Left kidney (tissue), 2 donors: ENCODE data around the gene LRRC7. TPM values are rescaled to one million over a fixed set of nuclear protein-coding genes. Genes with fewer than 3 reads are reported as not detected.
"Not testable (repeated sequence)": the region's sequence is repeated elsewhere in the genome, so short reads cannot be mapped to it uniquely, and the experiment has no call there.

Experiments
- DNase-seq: peaks from one replicate; pipeline ENCODE4 v3.0.0-alpha.2; 2013
- polyA plus RNA-seq: library from polyadenylated mRNA; unstranded; fragments of 120-200 nt; gene quantifications from one replicate; pipeline ENCODE4 v1.2.1, GENCODE V29; 2013; ENCODE audit not compliant: insufficient read length

The LRRC7 gene
- polyA plus RNA-seq, 1 donor, result 14.2 TPM

DNA sequence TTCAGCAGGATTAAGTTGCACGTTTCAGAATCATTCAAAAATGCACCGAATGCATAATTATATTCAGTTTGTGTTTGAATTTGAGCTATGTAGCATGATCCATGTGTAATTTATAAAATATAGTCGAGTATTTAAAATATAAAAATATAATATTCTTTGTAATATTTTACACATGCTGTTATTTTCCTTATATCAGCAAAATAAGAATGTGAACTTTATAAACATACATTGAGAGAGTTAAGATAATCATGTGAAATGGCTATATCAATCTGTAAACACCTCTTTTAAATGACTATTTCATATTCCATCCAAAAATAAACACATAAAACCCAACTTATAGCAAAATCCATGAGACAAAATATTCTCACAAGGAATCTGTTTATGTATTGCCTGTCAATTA, 303.7 kb downstream of the LRRC7 start:
- DNase-seq, result no peak

DNA sequence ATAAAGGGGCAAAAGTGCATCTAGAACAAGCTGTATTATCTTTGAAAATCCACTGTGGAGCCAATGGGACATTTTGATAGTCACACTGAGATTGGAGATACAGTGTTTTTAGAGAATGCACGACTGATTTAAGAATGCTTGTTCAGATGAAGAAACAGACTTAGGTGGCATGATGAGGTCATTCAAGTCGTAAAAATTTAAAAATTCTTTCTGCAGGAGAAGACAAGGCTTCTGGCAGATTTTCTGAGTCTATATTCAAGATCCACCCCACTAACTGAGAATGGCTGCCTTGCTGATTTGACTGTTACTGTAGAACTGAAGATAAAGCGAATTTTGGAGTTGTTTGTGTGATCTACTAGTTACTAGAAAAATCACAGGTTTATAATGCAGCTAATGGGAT, 310.6 kb downstream of the LRRC7 start:
- DNase-seq, result no peak

DNA sequence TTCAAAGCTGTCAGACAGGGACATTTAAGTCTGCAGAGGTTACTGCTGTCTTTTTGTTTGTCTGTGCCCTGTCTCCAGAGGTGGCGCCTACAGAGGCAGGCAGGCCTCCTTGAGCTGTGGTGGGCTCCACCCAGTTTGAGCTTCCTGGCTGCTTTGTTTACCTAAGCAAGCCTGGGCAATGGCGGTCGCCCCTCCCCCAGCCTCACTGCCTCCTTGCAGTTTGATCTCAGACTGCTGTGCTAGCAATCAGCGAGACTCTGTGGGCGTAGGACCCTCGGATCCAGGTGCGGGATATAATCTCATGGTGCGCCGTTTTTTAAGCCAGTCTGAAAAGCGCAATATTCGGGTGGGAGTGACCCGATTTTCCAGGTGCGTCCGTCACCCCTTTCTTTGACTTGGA, 320.3 kb downstream of the LRRC7 start:
- DNase-seq, result not testable (repeated sequence)

DNA sequence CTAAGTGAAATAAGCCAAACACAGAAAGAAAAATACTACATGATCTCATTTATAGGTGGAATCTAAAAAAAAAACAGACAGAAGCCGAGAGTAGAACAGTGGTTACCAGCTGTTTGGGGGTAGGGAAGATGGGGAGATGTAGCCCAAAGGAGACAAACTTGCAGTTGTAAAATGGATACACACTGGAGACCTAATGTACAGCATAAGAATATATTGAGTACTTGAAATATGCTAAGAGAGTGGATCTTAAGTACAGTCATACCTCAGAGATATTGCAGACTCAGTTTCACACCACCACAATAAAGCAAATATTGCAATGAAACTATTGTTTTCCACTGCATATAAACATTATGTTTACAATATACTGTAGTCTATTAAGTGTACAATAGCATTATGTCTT, 320.9 kb downstream of the LRRC7 start:
- no peak for DNase-seq

DNA sequence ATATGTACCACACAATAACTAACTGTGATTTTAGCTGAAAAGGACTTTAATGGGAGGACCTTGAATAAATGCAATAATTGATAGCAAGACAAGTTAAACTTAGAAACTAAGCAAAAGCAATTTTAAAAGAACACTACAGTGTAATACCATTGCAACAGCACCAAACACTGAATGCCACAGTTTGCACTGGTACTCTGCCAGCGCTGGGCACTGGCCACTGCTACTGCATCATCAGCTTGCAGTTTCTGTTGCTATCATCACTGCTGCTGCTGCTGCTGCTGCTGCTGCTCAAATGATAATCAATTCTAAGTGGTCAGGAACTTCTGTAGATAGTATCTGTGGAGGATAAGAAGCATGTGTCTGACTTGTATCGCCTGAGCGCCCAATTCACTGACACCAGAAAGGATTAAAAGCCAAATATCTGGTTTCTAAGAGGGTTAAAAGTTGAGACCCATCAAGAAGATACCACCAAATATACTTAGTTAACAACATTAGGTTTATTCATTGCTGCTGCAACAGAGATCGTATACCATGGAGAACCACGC, 330.8 kb downstream of the LRRC7 start:
- no peak for DNase-seq

DNA sequence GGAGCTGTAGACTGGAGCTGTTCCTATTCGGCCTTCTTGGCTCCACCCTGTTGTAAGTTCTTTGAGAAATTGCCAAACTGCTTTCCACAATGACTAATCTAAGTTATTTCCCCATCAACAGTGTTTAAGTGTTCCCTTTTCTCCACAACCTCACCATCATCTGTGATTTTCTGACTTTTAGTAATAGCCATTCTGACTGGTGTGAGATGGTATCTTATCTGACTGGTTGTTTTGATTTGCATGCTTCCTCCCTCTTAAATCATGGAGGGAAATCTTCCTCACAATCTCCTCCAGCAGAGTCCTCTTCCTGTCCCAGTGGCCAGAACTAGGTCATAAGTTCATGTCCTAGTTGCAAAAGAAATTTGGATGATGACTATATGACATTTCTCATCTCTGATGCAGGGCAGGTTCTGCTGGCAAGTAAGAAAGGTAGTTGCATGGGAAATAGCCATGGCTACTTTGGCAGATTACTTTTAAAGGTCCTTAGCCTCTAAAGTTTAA, 343.6 kb downstream of the LRRC7 start:
- DNase-seq, result no peak

DNA sequence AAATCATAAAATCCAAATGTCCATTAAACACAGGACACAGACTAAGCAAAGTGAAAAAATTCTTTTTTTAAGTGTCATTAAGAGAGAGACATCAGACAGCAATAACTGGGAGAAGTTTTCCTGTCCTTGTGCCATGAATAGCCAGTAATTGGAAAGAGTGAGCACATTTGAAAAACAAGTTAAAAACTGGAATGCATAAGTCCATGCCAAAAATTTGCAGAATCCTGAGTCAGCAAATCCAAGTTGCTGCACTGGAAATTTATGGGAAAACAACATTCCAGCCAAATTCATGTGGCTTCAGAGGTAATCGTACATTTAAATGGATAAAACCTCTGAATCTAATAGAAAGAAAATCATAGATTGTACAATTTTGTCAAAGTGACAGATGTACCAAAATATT, 346.3 kb downstream of the LRRC7 start:
- DNase-seq, result peak; percentile 32

DNA sequence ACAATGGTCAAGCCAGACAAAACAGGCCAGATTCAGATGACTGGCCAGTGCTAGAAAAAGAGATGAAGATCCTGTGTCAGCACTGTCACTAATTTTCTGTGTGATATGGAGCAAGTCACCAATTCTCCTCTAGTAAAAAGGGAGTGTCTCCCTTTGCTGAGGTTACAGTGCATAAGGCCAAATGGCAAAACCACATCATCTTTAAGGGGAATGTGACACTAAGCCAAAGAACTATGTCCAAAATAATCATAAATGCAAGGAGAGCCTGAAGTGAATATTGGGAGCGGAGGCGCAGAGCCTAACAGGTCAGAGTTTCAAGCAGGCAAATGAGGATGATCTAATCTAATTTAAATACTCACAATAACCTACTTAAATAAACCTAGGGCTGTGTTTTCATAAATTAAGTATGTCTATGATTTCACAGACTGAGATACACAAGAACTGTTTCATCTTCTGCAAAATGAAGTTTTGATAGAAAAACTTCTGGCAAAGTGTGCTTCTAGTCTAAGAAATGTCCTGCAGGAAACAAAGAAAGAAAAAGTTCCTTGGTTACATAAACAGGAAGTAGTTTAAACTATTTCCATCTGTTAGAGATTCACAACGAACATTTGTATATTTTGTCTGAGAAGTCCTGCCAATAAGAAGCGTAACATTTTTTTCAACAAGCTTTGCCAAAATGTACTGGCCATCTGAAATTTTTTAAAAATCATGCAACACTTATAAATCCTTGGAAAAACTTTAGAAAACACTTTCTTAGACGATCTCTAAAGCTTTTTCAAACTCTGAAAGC, 347.4 kb downstream of the LRRC7 start:
- DNase-seq, result no peak

DNA sequence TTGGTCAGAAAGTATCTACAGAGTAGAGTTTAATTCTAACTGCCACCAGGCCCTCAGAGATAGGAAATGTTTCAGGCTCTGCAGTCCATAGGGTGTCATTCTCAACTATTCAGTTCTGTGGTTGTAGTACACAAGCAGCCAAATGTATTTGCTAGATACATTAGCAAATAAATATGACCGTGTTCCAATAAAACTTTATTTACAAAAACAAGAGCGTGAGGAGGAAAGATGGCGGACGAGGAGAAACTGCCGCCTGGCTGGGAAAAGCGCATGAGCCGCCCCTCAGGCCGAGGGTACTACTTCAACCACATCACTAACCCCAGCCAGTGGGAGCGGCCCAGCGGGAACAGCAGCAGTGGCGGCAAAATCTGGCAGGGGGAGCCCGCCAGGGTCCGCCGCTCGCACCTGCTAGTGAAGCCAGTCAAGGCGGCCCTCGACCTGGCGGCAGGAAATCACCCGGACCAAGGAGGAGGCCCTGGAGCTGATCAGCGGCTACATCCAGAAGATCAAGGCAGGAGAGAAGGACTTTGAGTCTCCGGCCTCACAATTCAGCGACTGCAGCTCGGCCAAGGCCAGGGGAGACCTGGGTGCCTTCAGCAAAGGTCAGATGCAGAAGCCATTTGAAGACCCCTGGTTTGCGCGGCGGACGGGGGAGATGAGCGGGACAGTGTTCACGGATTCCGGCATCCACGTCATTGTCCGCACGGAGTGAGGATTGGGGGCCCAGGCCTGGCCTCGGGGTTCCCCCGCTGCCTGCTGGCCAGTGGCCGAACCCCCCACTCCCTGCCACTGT, 351.6 kb downstream of the LRRC7 start:
- no peak for DNase-seq

DNA sequence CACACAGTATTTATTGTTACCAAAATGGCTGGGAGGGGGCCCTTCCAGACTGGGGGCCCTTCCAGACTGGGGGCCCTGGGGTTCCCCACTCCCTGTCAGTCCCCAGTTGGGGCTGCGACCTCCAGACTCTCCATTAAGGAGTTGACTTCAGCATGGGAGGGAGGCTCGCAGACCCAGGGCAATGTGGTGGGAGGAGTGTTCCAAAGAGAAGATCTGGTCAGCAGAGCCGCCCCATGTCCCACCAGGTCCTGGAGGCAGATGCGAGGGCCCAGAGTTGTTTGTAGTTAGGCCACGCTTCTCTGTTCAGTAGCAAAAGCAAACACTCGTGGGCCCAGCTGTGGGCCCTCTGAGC, 352.2 kb downstream of the LRRC7 start:
- no peak for DNase-seq

DNA sequence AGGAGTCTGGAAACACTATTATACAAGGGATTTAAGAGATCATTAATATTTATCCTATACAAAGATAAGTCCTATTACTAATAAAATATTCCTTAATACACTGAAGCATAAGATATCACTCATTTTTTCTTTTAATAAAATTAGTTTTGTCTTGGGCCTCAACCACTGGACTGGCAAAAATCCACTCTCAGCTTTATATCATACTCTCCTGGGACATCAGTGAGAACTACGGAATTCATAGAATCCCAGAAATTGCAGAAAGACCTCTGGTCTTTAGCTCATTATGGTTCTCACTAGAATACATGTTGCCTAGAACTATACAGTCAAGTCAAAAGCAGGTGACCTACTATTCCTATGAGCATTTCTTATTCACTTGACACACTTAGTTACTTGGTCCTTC, 352.7 kb downstream of the LRRC7 start:
- no peak for DNase-seq

DNA sequence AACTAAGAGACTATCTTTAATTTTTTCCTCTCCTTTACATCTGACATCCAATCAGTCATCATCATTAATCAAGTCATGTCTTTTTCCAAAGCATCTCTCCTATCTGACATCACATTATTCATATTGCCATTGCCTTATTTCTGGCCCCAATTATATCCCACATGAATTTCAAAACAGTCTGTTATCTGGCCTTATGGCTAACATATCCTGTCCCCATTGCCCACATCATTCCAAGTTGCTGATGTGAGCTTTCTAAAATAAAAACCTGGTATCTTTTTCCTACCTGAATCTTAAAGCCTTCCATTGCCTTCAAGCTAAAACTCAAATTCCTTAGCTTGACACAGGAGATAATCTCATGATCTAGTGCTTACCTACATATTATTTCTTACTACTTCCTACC, 353.8 kb downstream of the LRRC7 start:
- no peak for DNase-seq

DNA sequence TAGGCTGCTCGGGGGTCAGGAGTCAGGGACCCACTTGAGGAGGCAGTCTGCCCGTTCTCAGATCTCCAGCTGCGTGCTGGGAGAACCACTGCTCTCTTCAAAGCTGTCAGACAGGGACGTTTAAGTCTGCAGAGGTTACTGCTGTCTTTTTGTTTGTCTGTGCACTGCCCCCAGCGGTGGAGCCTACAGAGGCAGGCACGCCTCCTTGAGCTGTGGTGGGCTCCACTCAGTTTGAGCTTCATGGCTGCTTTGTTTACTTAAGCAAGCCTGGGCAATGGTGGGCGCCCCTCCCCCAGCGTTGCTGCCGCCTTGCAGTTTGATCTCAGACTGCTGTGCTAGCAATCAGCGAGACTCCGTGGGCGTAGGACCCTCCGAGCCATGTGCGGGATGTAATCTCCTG, 360.5 kb downstream of the LRRC7 start:
- not testable (repeated sequence) for DNase-seq

DNA sequence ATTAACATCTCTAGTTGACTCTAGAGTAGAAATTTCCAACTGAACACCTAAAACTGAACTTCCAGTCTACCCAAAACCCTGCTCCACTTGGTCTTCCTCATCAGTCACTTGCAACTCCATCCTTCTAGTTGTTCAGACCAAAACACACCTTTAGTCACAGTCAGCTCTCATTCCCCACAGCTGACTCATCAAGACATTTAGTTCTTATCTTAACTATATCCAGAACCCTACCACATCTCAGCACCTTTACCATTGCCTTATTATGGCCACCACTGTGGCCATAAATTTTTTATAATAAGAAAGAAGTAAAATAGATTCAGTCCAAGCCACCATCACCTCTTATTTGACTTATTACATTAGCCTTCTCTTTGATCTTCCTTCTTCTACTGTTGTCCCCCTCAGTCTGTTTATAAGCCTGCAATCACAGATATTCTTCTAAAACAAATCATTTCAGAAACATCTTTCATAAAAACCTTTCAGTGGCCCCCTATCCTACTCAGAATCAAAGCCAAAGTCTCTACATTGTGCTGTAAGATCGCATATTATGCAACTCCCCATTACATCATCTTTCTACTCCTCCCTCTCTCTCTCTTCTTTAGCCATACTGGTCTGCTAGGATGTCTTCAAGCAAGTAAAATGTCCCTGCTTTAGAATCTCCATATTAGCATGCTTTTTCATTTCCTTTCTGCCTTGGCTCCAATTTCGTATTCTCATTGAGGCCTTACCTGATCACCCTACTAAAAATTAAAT, 361.8 kb downstream of the LRRC7 start:
- DNase-seq, result no peak

DNA sequence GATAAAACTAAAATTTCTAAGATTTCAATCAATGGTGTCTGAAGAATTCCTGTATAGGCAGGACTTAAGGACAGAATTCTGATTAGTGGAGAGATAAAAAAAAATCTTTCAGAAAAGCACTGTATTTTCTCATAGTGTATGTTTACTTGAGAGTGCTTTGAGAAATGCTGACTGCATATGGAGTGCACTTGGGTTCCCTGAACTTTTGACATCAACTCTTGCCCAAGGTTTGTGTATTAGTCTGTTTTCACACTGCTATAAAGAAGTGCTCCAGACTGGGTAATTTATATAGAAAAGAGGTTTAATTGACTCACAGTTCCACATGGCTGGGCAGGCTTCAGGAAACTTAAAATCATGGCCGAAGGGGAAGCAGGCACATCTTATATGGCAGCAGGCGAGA, 362.7 kb downstream of the LRRC7 start:
- no peak for DNase-seq

DNA sequence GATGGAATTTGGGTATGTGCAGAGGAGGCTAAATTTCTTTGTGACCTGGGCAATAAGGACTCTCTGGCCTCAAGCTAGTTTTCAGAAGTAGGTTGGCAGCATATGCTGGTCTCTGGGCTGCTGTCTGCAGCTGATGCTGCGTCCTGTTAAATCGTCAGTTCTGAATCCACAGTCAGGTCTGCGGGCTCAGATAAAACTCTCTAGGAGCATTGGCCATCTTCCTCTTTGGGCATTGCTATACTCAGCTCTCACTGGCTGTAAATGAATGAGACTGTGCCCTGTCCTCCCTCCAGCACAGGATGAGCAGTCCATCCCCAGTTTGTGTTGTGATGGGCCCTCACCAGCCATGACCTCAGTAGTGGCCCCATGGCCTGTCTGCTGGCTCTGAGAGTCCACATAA, 365.0 kb downstream of the LRRC7 start:
- DNase-seq, result no peak

DNA sequence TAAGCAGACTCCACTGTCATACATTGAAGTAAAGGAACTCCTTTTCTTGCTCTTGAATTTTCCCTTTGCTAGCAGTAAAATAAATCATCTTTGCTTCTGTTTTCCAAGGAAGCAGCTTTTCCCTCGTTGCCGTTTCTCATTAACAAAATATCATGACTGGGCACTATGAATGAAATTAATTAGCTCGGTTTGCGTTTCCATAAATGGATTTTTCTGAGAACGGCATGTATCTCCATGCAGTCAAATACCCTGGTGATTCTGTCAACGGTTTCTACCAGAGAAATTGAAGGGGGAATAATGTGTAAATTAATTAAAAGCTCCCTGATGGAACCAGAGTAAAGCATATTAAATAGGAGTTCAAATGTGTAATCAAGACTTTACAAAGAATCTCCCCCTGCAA, 372.5 kb downstream of the LRRC7 start:
- no peak for DNase-seq

DNA sequence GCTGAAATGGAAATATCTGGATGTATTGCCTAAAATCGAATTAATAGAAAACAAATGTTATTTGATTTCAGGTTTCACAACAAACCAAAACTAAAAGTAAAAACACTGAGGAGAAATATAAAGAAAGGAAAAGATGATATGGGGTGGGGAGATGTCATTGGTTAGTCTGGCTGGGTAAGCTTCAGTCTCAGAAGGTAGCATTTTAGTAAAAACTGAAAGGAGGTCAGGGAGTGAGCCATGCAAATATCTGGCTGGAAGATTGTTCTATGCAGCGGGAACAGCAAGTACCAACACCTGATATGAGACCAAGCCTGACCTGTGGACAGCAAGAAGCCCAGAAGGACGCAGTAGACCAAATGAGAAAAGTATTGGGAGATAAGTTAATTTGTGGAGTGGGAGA, 373.1 kb downstream of the LRRC7 start:
- DNase-seq, result no peak

DNA sequence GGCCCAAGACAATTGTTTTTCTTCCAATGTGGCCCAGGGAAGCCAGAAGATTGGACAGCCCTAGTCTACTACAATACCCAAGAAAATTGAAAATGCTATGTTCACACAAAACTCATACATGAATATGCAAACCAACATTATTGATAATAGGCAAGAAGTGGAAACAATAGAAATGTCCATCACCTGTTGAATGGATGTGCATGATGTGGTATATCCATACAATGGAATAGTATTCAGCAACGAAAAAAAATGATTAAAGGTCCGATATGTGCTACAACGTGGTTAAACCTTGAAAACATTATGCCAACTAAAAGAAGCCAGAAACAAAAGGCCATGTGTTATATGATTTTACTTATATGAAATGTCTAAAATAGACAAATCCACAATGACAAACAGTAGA, 375.3 kb downstream of the LRRC7 start:
- no peak for DNase-seq

DNA sequence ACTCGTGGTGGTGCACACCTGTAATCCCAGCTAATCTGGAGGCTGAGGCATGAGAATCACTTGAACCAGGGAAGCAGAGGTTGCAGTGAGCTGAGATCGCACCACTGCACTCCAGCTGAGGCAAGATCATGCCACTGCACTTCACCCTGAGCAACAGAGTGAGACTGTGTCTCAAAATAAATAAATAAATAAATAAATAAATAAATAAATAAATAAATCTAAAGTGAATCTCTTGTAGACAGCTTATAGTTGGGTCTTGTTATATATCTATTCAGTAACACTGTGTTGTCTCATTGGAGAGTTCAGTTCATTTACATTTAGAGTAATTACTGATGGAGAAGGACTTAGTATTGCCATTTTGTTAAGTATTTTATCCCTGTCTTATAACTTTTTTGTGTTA, 379.2 kb downstream of the LRRC7 start:
- no peak for DNase-seq

DNA sequence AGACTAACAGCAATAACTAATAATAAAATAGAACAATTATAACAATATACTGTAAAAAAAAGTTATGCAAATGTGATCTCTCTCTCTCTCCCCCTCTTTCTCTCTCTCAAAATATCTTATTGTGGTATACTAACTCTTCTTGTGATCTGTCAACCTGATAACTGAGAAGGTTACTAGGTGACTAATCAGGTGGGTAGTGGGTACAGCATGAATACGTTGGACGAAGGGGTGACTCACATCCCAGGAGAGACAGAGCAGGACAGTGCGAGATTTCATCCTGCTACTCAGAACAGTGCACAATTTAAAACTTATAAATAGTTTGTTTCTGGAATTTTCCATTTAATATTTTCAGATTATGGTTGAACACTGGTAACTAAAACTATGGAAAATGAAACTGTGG, 380.1 kb downstream of the LRRC7 start:
- DNase-seq, result no peak

DNA sequence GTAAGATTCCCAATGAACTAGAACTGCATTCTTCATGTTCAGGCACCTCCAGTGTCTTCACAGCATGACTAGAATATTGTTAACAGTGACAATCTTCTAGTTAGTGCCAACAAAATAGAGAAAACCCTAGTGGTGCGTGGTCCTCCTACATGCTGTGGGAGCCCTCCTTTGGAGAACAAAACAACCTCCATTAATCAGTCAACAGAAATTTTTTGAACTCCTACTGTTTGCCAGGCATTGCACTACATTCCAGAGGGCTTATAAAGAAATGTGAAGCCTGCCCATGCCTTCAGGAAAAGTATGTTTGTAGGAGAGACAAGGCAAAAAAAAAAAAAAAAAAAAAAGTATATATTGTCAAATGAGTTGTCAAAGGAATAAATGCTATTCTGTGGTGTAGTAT, 385.0 kb downstream of the LRRC7 start:
- no peak for DNase-seq

DNA sequence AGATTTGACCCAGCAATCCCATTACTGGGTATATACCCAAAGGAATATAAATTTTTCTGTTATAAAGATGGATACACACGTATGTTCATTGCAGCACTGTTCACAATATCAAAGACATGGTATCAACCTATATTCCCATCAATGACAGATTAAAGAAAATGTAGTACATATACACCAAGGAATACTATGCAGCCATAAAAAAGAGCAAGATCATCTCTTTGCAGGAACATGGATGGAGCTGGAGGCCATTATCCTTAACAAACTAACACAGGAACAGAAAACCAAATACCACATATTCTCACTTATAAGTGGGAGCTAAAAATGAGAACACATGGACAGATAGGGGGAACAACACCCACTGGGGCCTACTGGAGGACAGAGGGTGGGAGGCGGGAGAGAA, 394.7 kb downstream of the LRRC7 start:
- DNase-seq, result not testable (repeated sequence)
